GM23338 (cell line): Measurements from ENCODE around the gene PRKCH. TPM values are rescaled to one million over a fixed set of nuclear protein-coding genes. Genes with fewer than 3 reads are reported as not detected.

Experiments
- ATAC-seq: fragments of 200-7000 bp; cut with Tn5 transposase; 3 replicates; pipeline ENCODE4 v1.9.1; 2020
- DNase-seq: peaks from one replicate; pipeline ENCODE4 v3.0.0-alpha.2; 2015; ENCODE audit warnings: low spot score
- H2AFZ ChIP-seq: fragments of 200-600 bp; sonication (generic); 2 replicates; pipeline ENCODE4 v1.8.0; 2016; ENCODE audit warnings: antibody characterized with exemption, mild to moderate bottlenecking, moderate library complexity
- H3F3A ChIP-seq: fragments of 200-600 bp; sonication (generic); replicated peaks from 2 replicates; pipeline ENCODE4 v1.8.0; 2017; ENCODE audit warnings: antibody characterized with exemption, mixed run types, low read depth
- H3K27ac ChIP-seq: fragments of 200-600 bp; sonication (generic); 2 replicates; pipeline ENCODE4 v1.6.1; 2016; ENCODE audit warnings: low read depth
- H3K27me3 ChIP-seq: fragments of 200-600 bp; sonication (generic); 2 replicates; pipeline ENCODE4 v1.8.0; 2016; ENCODE audit warnings: mild to moderate bottlenecking, mixed run types, moderate library complexity; ENCODE audit not compliant: insufficient read depth
- H3K36me3 ChIP-seq: fragments of 200-600 bp; sonication (generic); 2 replicates; pipeline ENCODE4 v1.8.0; 2016; ENCODE audit warnings: mild to moderate bottlenecking; ENCODE audit not compliant: insufficient read depth
- H3K4me1 ChIP-seq: fragments of 200-600 bp; sonication (generic); 2 replicates; pipeline ENCODE4 v1.8.0; 2016; ENCODE audit warnings: mild to moderate bottlenecking, moderate library complexity; ENCODE audit not compliant: insufficient read depth
- H3K4me2 ChIP-seq: fragments of 200-600 bp; sonication (generic); 2 replicates; pipeline ENCODE4 v1.7.1; 2017; ENCODE audit warnings: mixed run types
- H3K4me3 ChIP-seq: fragments of 200-600 bp; sonication (generic); 2 replicates; pipeline ENCODE4 v1.6.1; 2016; ENCODE audit warnings: mixed run types
- H3K79me2 ChIP-seq: fragments of 200-600 bp; sonication (generic); replicated peaks from 2 replicates; pipeline ENCODE4 v1.8.0; 2017; ENCODE audit warnings: mild to moderate bottlenecking; ENCODE audit not compliant: insufficient read depth
- H3K9me2 ChIP-seq: fragments of 200-600 bp; sonication (generic); 2 replicates; pipeline ENCODE4 v1.8.0; 2017; ENCODE audit not compliant: insufficient read depth
- H4K20me1 ChIP-seq: fragments of 200-600 bp; sonication (generic); replicated peaks from 2 replicates; pipeline ENCODE4 v1.8.0; 2017; ENCODE audit warnings: mild to moderate bottlenecking; ENCODE audit not compliant: insufficient read depth
- H3K27ac Mint-ChIP-seq: 2 replicates; pipeline ENCODE4 v1.8.0; 2020; ENCODE audit warnings: inconsistent platforms, mild to moderate bottlenecking, moderate library complexity, mixed read lengths
- H3K27me3 Mint-ChIP-seq: 3 replicates; pipeline ENCODE4 v1.8.0; 2022; ENCODE audit warnings: low read depth, mild to moderate bottlenecking, moderate library complexity, mixed read lengths, inconsistent platforms; ENCODE audit not compliant: insufficient read depth, poor library complexity
- H3K36me3 Mint-ChIP-seq: 3 replicates; pipeline ENCODE4 v1.8.0; 2021; ENCODE audit warnings: low read depth, mild to moderate bottlenecking, inconsistent platforms, moderate library complexity, mixed read lengths
- H3K4me1 Mint-ChIP-seq: 3 replicates; pipeline ENCODE4 v1.8.0; 2020; ENCODE audit warnings: mild to moderate bottlenecking, inconsistent platforms, mixed read lengths
- H3K4me3 Mint-ChIP-seq: 3 replicates; pipeline ENCODE4 v1.8.0; 2021; ENCODE audit warnings: moderate library complexity, mild to moderate bottlenecking, inconsistent platforms, mixed read lengths
- H3K9me3 Mint-ChIP-seq: 3 replicates; pipeline ENCODE4 v1.8.0; 2020; ENCODE audit warnings: moderate library complexity, mild to moderate bottlenecking, inconsistent platforms, mixed read lengths
- CREB1 ChIP-seq: fragments of 250-450 bp; sonication (Bioruptor Pico); IDR thresholded peaks from 2 replicates; pipeline ENCODE4 v1.5.0; 2020; ENCODE audit warnings: low read depth, mild to moderate bottlenecking, moderate library complexity
- ETS1 ChIP-seq: IDR thresholded peaks from 2 replicates; pipeline ENCODE4 v1.6.1; 2016; ENCODE audit warnings: antibody characterized with exemption
- EZH2 ChIP-seq: fragments of 200-600 bp; sonication (generic); IDR thresholded peaks from one replicate; pipeline ENCODE4 v1.8.0; 2017; ENCODE audit warnings: antibody characterized with exemption, mild to moderate bottlenecking, low read depth; ENCODE audit not compliant: unreplicated experiment
- EZH2phosphoT487 ChIP-seq: fragments of 200-600 bp; sonication (generic); IDR thresholded peaks from one replicate; pipeline ENCODE4 v1.8.1; 2018; ENCODE audit warnings: antibody characterized with exemption; ENCODE audit not compliant: unreplicated experiment
- JUNB ChIP-seq: IDR thresholded peaks from one replicate; pipeline ENCODE4 v1.6.1; 2016; ENCODE audit warnings: antibody characterized with exemption; ENCODE audit not compliant: unreplicated experiment
- NANOG ChIP-seq: IDR thresholded peaks from 2 replicates; pipeline ENCODE4 v1.6.1; 2016; ENCODE audit warnings: antibody characterized with exemption, borderline replicate concordance
- POLR2AphosphoS5 ChIP-seq: IDR thresholded peaks from 2 replicates; pipeline ENCODE4 v1.6.1; 2016; ENCODE audit warnings: antibody characterized with exemption, low read depth
- REST ChIP-seq: IDR thresholded peaks from one replicate; pipeline ENCODE4 v1.6.1; 2018; ENCODE audit warnings: antibody characterized with exemption; ENCODE audit not compliant: unreplicated experiment
- STAT1 ChIP-seq: IDR thresholded peaks from one replicate; pipeline ENCODE4 v1.6.1; 2016; ENCODE audit warnings: antibody characterized with exemption; ENCODE audit not compliant: unreplicated experiment
- ZNF114 ChIP-seq: fragments of 250-450 bp; sonication (Bioruptor Pico); IDR thresholded peaks from 2 replicates; pipeline ENCODE4 v1.5.0; 2020; ENCODE audit warnings: mild to moderate bottlenecking, moderate library complexity
- ZNF331 ChIP-seq: fragments of 250-450 bp; sonication (Bioruptor Pico); IDR thresholded peaks from 2 replicates; pipeline ENCODE4 v1.5.0; 2020; ENCODE audit warnings: low read depth, mild to moderate bottlenecking, moderate library complexity
- ZNF462 ChIP-seq: fragments of 250-450 bp; sonication (Bioruptor Pico); IDR thresholded peaks from 2 replicates; pipeline ENCODE4 v1.5.0; 2020; ENCODE audit warnings: mild to moderate bottlenecking, moderate library complexity
- polyA plus RNA-seq: library from polyadenylated mRNA; unstranded; fragments of >200 nt; fragmentation: Nextera tagmentation; extraction: Ambion mirVana; gene quantifications from 2 replicates; pipeline ENCODE4 v1.2.1, GENCODE V29; 2016
- total RNA-seq: library from RNA; depleted of rRNA; stranded (reverse); fragments of >200 nt; shearing (Covaris generic); gene quantifications from 2 replicates; pipeline ENCODE4 v1.2.3, GENCODE V29; 2014
- TF ChIP-seq, protein P1 (sequence below), 2 experiments: fragments of 200-600 bp in 1 of 2; sonication (generic) in 1 of 2; conservative IDR thresholded peaks; 2 replicates each; pipeline versions ENCODE4 v1.5.1 to v1.6.1; 2016 to 2017; ENCODE audit warnings: antibody characterized with exemption in 2 of 2, low read depth in 2 of 2, mild to moderate bottlenecking in 2 of 2, moderate library complexity in 1 of 2

Gene PRKCH
- total and polyA plus RNA-seq, 2 experiments from 2014 or later, result 5.4 to 10.1 TPM

DNA sequence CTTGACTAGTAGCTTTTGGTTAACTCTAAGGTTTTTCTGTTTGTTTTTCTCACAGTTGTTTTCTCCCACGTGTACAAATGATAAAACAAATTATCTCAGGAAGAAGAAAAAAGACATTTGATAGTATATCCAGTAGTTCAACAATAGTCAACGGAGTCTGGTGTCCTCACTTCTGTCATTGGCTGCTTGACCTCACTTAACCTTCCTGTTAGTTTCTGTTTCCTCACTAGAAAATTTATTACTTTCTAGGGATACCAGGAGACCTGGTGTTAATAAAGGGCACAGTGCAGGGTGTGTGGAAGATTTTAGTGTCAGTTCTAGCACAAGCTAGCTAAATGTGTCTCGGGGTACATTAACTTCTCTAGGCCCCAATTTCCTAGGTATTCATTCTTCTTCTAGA lies 116.0 kb downstream of the PRKCH start:
- Histone ChIP-seq H3K9me2 (no peaks in the 10 kb centered on the region), H3K4me3 (no peak overlapping the region), H2AFZ (no peak overlapping the region), H3K4me1 (peaks cover 23% of the 10 kb centered on the region), H3K36me3 (no peaks in the 10 kb centered on the region), H3K27ac (no peak overlapping the region), H4K20me1 (no peaks in the 10 kb centered on the region), H3K79me2 (no peaks in the 10 kb centered on the region), H3F3A (no peaks in the 10 kb centered on the region), H3K27me3 (no peaks in the 10 kb centered on the region), H3K4me2 (no peak overlapping the region)
- Mint-ChIP-seq H3K4me1 (peaks cover 24% of the 10 kb centered on the region), H3K4me3 (no peak overlapping the region), H3K9me3 (no peaks in the 10 kb centered on the region), H3K36me3 (no peaks in the 10 kb centered on the region), H3K27me3 (peaks cover 5% of the 10 kb centered on the region), H3K27ac (no peak overlapping the region)
- TF ChIP-seq POLR2AphosphoS5 (no peak), ZNF114 (CRISPR knock-in tag) (no peak), NANOG (no peak), ZNF331 (CRISPR knock-in tag) (no peak), ZNF462 (CRISPR knock-in tag) (no peak), ETS1 (no peak), STAT1 (no peak), CREB1 (CRISPR knock-in tag) (no peak), REST (no peak), EZH2 (no peak), EZH2phosphoT487 (no peak), JUNB (no peak)
- TF ChIP-seq, protein P1, sequence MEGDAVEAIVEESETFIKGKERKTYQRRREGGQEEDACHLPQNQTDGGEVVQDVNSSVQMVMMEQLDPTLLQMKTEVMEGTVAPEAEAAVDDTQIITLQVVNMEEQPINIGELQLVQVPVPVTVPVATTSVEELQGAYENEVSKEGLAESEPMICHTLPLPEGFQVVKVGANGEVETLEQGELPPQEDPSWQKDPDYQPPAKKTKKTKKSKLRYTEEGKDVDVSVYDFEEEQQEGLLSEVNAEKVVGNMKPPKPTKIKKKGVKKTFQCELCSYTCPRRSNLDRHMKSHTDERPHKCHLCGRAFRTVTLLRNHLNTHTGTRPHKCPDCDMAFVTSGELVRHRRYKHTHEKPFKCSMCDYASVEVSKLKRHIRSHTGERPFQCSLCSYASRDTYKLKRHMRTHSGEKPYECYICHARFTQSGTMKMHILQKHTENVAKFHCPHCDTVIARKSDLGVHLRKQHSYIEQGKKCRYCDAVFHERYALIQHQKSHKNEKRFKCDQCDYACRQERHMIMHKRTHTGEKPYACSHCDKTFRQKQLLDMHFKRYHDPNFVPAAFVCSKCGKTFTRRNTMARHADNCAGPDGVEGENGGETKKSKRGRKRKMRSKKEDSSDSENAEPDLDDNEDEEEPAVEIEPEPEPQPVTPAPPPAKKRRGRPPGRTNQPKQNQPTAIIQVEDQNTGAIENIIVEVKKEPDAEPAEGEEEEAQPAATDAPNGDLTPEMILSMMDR (conservative IDR thresholded peaks at IDR 0.05; ENCODE audit: low read depth in 2 of 2), result no peak
- DNase-seq, result no peak
- ATAC-seq, result no peak
